Measurements from ENCODE around the gene OR2G3. TPM values are rescaled to one million over a fixed set of nuclear protein-coding genes. Genes with fewer than 3 reads are reported as not detected.

The OR2G3 gene
- total RNA-seq, 3 donors from 2014 or later (not counting 1 experiment from before 2014, with no cell fraction given): not detected

- H3K27me3 ChIP-seq (ENCODE audit: control insufficient read depth, insufficient read depth, low read length): no peaks in the 10 kb centered on the region
- DNase-seq: no peak
- Mint-ChIP-seq H3K4me3 (no peak overlapping the region), H3K27me3 (ENCODE audit: low read depth in 2 of 2) (no peaks in the 10 kb centered on the region), H3K27ac (no peak overlapping the region), H3K36me3 (no peaks in the 10 kb centered on the region), H3K9me3 (peaks cover 3% of the 10 kb centered on the region in 2 donors), H3K4me1 (no peaks in the 10 kb centered on the region)
- H3K9me3 ChIP-seq (ENCODE audit: control insufficient read depth, insufficient read depth, low read length): no peaks in the 10 kb centered on the region
- H3K4me1 ChIP-seq (ENCODE audit: control insufficient read depth, insufficient read depth, low read length): no peaks in the 10 kb centered on the region
- TF ChIP-seq CTCF (IDR thresholded peaks at IDR 0.05): no peak
- WGBS (ENCODE audit: insufficient coverage): 73% methylated on average over 4 of the region's 4 CpGs
- no peak overlapping the region for H3K4me3 ChIP-seq (ENCODE audit: low read length)
- no peaks in the 10 kb centered on the region for H3K36me3 ChIP-seq (ENCODE audit: control insufficient read depth, insufficient read depth, low read length)
- ATAC-seq: no peak
- no peak overlapping the region for H3K27ac ChIP-seq (ENCODE audit: low read length)
- intact Hi-C loops (cut with micrococcal nuclease): no loop called here
Measured at GRCh38 chr1:247646867-247647266, 41.5 kb downstream of the OR2G3 start.

- Mint-ChIP-seq H3K27me3 (ENCODE audit: low read depth in 2 of 2) (no peaks in the 10 kb centered on the region), H3K36me3 (no peaks in the 10 kb centered on the region), H3K27ac (no peak overlapping the region), H3K4me1 (no peaks in the 10 kb centered on the region), H3K4me3 (no peak overlapping the region), H3K9me3 (peaks cover 3% of the 10 kb centered on the region in 2 donors)
- Histone ChIP-seq H3K9me3 (ENCODE audit: control insufficient read depth, insufficient read depth, low read length) (no peaks in the 10 kb centered on the region), H3K4me3 (ENCODE audit: low read length) (no peak overlapping the region), H3K36me3 (ENCODE audit: control insufficient read depth, insufficient read depth, low read length) (no peaks in the 10 kb centered on the region), H3K27ac (ENCODE audit: low read length) (no peak overlapping the region), H3K4me1 (ENCODE audit: control insufficient read depth, insufficient read depth, low read length) (no peaks in the 10 kb centered on the region), H3K27me3 (ENCODE audit: control insufficient read depth, insufficient read depth, low read length) (no peaks in the 10 kb centered on the region)
- TF ChIP-seq CTCF (IDR thresholded peaks at IDR 0.05): no peak
- no peak for ATAC-seq
- intact Hi-C loops (cut with micrococcal nuclease): no loop called here
- DNase-seq: no peak
- WGBS (ENCODE audit: insufficient coverage): 7% methylated on average over 2 of the region's 2 CpGs
Measured at GRCh38 chr1:247647864-247648263, 42.5 kb downstream of the OR2G3 start.

GRCh38 chr1:247653040-247653439, 47.7 kb downstream of the OR2G3 start:
- Histone ChIP-seq H3K36me3 (ENCODE audit: control insufficient read depth, insufficient read depth, low read length) (no peaks in the 10 kb centered on the region), H3K4me3 (ENCODE audit: low read length) (no peak overlapping the region), H3K4me1 (ENCODE audit: control insufficient read depth, insufficient read depth, low read length) (no peaks in the 10 kb centered on the region), H3K27me3 (ENCODE audit: control insufficient read depth, insufficient read depth, low read length) (no peaks in the 10 kb centered on the region), H3K27ac (ENCODE audit: low read length) (no peak overlapping the region), H3K9me3 (ENCODE audit: control insufficient read depth, insufficient read depth, low read length) (no peaks in the 10 kb centered on the region)
- Mint-ChIP-seq H3K4me3 (no peak overlapping the region), H3K27me3 (ENCODE audit: low read depth in 2 of 2) (no peaks in the 10 kb centered on the region), H3K9me3 (peaks cover 0 to 3% of the 10 kb centered on the region in 2 donors), H3K4me1 (no peaks in the 10 kb centered on the region), H3K27ac (no peak overlapping the region), H3K36me3 (no peaks in the 10 kb centered on the region)
- ATAC-seq (no peak), DNase-seq (no peak)
- 87% methylated on average over 1 of the region's 1 CpG for WGBS (ENCODE audit: insufficient coverage)
- intact Hi-C loops (cut with micrococcal nuclease): no loop called here
- TF ChIP-seq CTCF (IDR thresholded peaks at IDR 0.05): no peak

Other genes starting within 250 kb of the OR2G3 start
- gene NLRP3, start 189.4 kb upstream of the OR2G3 start, total RNA-seq: 10 to 100 TPM; 11.3 to 34.1 (median 11.7) TPM
- gene OR2B11, start 147.5 kb upstream of the OR2G3 start, total RNA-seq: not detected
- not detected for gene OR2C3, start 69.1 kb upstream of the OR2G3 start, total RNA-seq
- gene GCSAML, start 56.5 kb upstream of the OR2G3 start, total RNA-seq: 10 to 100 TPM in 1 of 3 donors, 1 to 10 TPM in 1, under 1 TPM in 1; 0.19 to 62.1 (median 1.4) TPM
- not detected for gene OR2G2, start 17.2 kb upstream of the OR2G3 start, total RNA-seq
- gene OR13G1, start 74.2 kb downstream of the OR2G3 start, total RNA-seq: not detected
- gene OR6F1, start 111.1 kb downstream of the OR2G3 start, total RNA-seq: not detected
- not detected for gene OR14K1, start 133.0 kb downstream of the OR2G3 start, total RNA-seq
- not detected for gene OR14A2, start 142.6 kb downstream of the OR2G3 start, total RNA-seq
- gene OR1C1, start 155.0 kb downstream of the OR2G3 start, total RNA-seq: not detected
- gene OR14A16, start 218.5 kb downstream of the OR2G3 start, total RNA-seq: not detected
- not detected for gene OR11L1, start 236.3 kb downstream of the OR2G3 start, total RNA-seq

All from natural killer cell (primary cell).